ENCODE data around the gene TMEM252.

Gene TMEM252

DNA sequence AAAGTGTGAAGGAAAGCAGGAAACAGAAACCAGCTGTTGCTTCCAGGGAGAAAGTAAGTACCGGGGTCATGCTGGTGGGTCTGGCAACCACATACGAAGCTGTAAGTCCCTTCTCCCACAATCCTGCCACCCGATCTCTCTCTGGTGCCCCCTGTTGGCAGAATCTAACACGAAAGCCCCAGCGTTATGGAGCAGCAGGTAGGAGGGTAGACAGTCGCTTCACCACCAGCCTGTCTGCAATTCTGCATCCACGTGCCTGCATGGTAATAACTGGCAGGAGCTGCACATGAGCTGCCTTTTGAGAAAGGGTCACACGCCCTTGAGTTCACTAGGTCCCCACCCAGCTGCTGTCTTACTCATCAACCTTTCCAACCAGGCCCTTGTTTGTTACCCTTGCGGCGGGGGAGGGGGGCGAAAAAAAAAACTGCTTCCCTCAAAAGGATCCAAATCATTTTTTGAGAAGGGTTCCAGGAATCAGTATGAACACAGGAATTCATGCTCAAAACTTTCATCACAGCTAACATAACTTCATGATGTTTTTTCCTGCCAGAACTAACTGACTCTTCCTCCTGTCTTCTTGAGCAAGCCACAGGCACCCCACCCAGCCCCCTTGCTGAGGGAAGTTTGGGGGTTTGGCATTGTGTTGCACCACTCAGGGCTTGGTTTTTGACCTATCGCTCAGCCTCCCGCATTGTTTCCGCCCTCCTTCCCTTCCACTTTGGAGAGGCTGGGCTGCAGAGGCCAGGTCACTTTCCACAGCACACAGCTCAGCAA is 19.6 kb upstream of the TMEM252 start:
- H3K4me1 ChIP-seq (ENCODE audit: low read length), result no peaks in the 10 kb centered on the region
- H4K20me1 ChIP-seq (ENCODE audit: insufficient read depth, low read length), result no peaks in the 10 kb centered on the region
- no peaks in the 10 kb centered on the region for H3K9me2 ChIP-seq (replicated peaks; ENCODE audit: insufficient read depth, low read length)
- H3K4me2 ChIP-seq (ENCODE audit: low read depth, low read length), result no peak overlapping the region
- TF ChIP-seq, protein P1, sequence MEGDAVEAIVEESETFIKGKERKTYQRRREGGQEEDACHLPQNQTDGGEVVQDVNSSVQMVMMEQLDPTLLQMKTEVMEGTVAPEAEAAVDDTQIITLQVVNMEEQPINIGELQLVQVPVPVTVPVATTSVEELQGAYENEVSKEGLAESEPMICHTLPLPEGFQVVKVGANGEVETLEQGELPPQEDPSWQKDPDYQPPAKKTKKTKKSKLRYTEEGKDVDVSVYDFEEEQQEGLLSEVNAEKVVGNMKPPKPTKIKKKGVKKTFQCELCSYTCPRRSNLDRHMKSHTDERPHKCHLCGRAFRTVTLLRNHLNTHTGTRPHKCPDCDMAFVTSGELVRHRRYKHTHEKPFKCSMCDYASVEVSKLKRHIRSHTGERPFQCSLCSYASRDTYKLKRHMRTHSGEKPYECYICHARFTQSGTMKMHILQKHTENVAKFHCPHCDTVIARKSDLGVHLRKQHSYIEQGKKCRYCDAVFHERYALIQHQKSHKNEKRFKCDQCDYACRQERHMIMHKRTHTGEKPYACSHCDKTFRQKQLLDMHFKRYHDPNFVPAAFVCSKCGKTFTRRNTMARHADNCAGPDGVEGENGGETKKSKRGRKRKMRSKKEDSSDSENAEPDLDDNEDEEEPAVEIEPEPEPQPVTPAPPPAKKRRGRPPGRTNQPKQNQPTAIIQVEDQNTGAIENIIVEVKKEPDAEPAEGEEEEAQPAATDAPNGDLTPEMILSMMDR (IDR thresholded peaks at IDR 0.05; ENCODE audit: low read length), result peak; percentile 75
- TF ChIP-seq EZH2phosphoT487 (IDR thresholded peaks at IDR 0.05; ENCODE audit: low read length), result no peak
- no peak for TF ChIP-seq EZH2 (optimal IDR thresholded peaks at IDR 0.05; ENCODE audit: low read depth, low read length)
- H3K79me2 ChIP-seq (ENCODE audit: low read length), result no peaks in the 10 kb centered on the region
- H3K27me3 ChIP-seq (replicated peaks; ENCODE audit: insufficient read depth, low read length), result no peaks in the 10 kb centered on the region
- no peak overlapping the region for H3K4me3 ChIP-seq (ENCODE audit: low read length)
- 0 out of 2 replicates have a peak overlapping the region, but pooled peaks have one; percentile 10 for H2AFZ ChIP-seq (ENCODE audit: low read length)
- peak; percentile 58 for DNase-seq
- no peaks in the 10 kb centered on the region for H3F3A ChIP-seq (ENCODE audit: insufficient read depth, low read length)
- no peaks in the 10 kb centered on the region for H3K9me3 ChIP-seq (replicated peaks; ENCODE audit: insufficient read depth, low read length)
- H3K9ac ChIP-seq (ENCODE audit: low read length), result no peak overlapping the region
- H3K36me3 ChIP-seq (replicated peaks; ENCODE audit: insufficient read depth, low read length), result no peaks in the 10 kb centered on the region
- H3K27ac ChIP-seq (ENCODE audit: low read length), result no peak overlapping the region

DNA sequence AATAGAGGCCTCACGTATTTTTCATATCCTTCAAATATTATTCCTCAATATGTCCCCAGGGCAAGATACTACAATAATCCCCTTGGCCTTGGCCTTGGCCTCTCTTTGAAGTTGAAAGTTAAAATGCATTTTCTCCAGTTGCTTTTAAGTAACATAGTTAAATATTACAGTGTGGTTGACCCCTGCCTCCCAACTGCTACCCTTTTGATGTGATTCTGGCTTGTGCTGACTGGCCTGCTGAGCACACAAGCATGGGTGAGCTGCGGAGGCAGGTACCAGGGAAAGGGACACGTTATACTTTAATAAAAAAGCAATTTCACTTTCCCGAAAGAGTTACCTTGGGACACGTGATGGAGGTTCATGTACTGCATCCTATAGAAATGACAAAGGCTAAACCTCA is 17.9 kb upstream of the TMEM252 start:
- Histone ChIP-seq H3K4me3 (ENCODE audit: low read length) (no peak overlapping the region), H2AFZ (ENCODE audit: low read length) (no peak overlapping the region), H3F3A (ENCODE audit: insufficient read depth, low read length) (no peaks in the 10 kb centered on the region), H3K27ac (ENCODE audit: low read length) (no peak overlapping the region), H4K20me1 (ENCODE audit: insufficient read depth, low read length) (no peaks in the 10 kb centered on the region), H3K36me3 (replicated peaks; ENCODE audit: insufficient read depth, low read length) (no peaks in the 10 kb centered on the region), H3K27me3 (replicated peaks; ENCODE audit: insufficient read depth, low read length) (no peaks in the 10 kb centered on the region), H3K9me3 (replicated peaks; ENCODE audit: insufficient read depth, low read length) (no peaks in the 10 kb centered on the region), H3K9me2 (replicated peaks; ENCODE audit: insufficient read depth, low read length) (no peaks in the 10 kb centered on the region), H3K9ac (ENCODE audit: low read length) (no peak overlapping the region), H3K79me2 (ENCODE audit: low read length) (no peaks in the 10 kb centered on the region), H3K4me1 (ENCODE audit: low read length) (no peaks in the 10 kb centered on the region), H3K4me2 (ENCODE audit: low read depth, low read length) (no peak overlapping the region)
- DNase-seq, result no peak
- TF ChIP-seq, protein P1 (IDR thresholded peaks at IDR 0.05; ENCODE audit: low read length), result no peak
- TF ChIP-seq EZH2phosphoT487 (IDR thresholded peaks at IDR 0.05; ENCODE audit: low read length), result no peak
- no peak for TF ChIP-seq EZH2 (optimal IDR thresholded peaks at IDR 0.05; ENCODE audit: low read depth, low read length)

DNA sequence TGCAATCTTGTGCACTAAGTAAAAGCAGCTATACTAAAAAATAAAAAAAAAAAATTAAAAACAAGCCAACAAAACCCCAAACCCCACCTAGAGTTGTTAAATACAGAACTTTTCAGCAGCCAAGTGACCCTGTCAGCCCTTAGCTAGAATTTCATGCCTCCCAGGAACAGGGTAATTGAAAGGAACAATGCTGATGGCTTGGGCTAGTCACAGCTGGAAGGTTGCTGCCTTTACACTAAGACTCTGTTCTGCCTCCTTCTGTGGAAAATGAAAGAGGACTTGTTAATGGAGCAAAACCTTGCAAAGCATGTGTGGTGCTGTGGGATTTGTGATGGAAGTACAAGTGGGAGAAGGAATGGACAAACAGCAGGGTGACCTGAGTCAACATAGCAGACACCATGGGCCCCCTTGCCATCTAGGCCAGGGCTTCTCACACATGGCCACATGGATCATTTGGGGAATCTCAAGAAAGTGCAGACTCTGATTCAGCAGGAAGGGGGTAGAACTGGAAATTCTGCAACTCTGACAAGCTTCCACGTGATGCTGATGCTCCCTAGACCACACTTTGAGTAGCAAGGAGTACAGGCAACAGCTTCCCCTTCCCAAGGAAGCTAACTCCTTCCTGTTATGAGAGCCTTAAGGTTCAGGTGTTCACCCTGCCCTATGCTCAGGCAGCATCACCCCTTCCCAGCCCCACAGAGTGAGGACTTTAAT is 14.9 kb upstream of the TMEM252 start:
- Histone ChIP-seq H3F3A (ENCODE audit: insufficient read depth, low read length) (no peaks in the 10 kb centered on the region), H3K79me2 (ENCODE audit: low read length) (no peaks in the 10 kb centered on the region), H2AFZ (ENCODE audit: low read length) (no peak overlapping the region), H3K9me2 (replicated peaks; ENCODE audit: insufficient read depth, low read length) (no peaks in the 10 kb centered on the region), H3K4me1 (ENCODE audit: low read length) (no peaks in the 10 kb centered on the region), H3K27me3 (replicated peaks; ENCODE audit: insufficient read depth, low read length) (no peaks in the 10 kb centered on the region), H3K27ac (ENCODE audit: low read length) (no peak overlapping the region), H3K9me3 (replicated peaks; ENCODE audit: insufficient read depth, low read length) (no peaks in the 10 kb centered on the region), H4K20me1 (ENCODE audit: insufficient read depth, low read length) (no peaks in the 10 kb centered on the region), H3K4me3 (ENCODE audit: low read length) (no peak overlapping the region), H3K4me2 (ENCODE audit: low read depth, low read length) (no peak overlapping the region), H3K9ac (ENCODE audit: low read length) (no peak overlapping the region), H3K36me3 (replicated peaks; ENCODE audit: insufficient read depth, low read length) (no peaks in the 10 kb centered on the region)
- no peak for TF ChIP-seq EZH2 (optimal IDR thresholded peaks at IDR 0.05; ENCODE audit: low read depth, low read length)
- TF ChIP-seq, protein P1 (IDR thresholded peaks at IDR 0.05; ENCODE audit: low read length), result no peak
- DNase-seq, result no peak
